T1000 (cell line): ENCODE results near the gene KDM4B.

Source experiments
- DNase-seq: peaks from one replicate; lab custom pipeline; 2025; ENCODE audit warnings: mixed read lengths; lab: John Stamatoyannopoulos, UW

Gene KDM4B

GRCh38 chr19:5137114-5137513 lies 168.2 kb downstream of the KDM4B start:
- no peak for DNase-seq

- no peak for DNase-seq
Observed at GRCh38 chr19:5137571-5138124, 168.7 kb downstream of the KDM4B start.

- peak; percentile 10 for DNase-seq
Observed at GRCh38 chr19:5138606-5139582, 170.0 kb downstream of the KDM4B start.

- no peak for DNase-seq
Observed at GRCh38 chr19:5139583-5140325, 170.8 kb downstream of the KDM4B start.

GRCh38 chr19:5141129-5141849 lies 172.4 kb downstream of the KDM4B start:
- no peak for DNase-seq

GRCh38 chr19:5141850-5142724 lies 173.2 kb downstream of the KDM4B start:
- no peak for DNase-seq

- no peak for DNase-seq
Observed at GRCh38 chr19:5142725-5143097, 173.8 kb downstream of the KDM4B start.

- no peak for DNase-seq
Observed at GRCh38 chr19:5143471-5144411, 174.8 kb downstream of the KDM4B start.

GRCh38 chr19:5144545-5145179 lies 175.7 kb downstream of the KDM4B start:
- DNase-seq: no peak

GRCh38 chr19:5145521-5146511 lies 176.9 kb downstream of the KDM4B start:
- DNase-seq: no peak

GRCh38 chr19:5147074-5147977 lies 178.4 kb downstream of the KDM4B start:
- DNase-seq: no peak

GRCh38 chr19:5147978-5148793 lies 179.3 kb downstream of the KDM4B start:
- no peak for DNase-seq

GRCh38 chr19:5148794-5149190 lies 179.9 kb downstream of the KDM4B start:
- no peak for DNase-seq

GRCh38 chr19:5149508-5149907 lies 180.6 kb downstream of the KDM4B start:
- no peak for DNase-seq

- DNase-seq: no peak
Observed at GRCh38 chr19:5149932-5150901, 181.3 kb downstream of the KDM4B start.
